ENCODE measurements around the gene KIF6. TPM values are rescaled to one million over a fixed set of nuclear protein-coding genes. Genes with fewer than 3 reads are reported as not detected.

The KIF6 gene
- total RNA-seq, 1 experiment from 2014 or later = not detected

DNA sequence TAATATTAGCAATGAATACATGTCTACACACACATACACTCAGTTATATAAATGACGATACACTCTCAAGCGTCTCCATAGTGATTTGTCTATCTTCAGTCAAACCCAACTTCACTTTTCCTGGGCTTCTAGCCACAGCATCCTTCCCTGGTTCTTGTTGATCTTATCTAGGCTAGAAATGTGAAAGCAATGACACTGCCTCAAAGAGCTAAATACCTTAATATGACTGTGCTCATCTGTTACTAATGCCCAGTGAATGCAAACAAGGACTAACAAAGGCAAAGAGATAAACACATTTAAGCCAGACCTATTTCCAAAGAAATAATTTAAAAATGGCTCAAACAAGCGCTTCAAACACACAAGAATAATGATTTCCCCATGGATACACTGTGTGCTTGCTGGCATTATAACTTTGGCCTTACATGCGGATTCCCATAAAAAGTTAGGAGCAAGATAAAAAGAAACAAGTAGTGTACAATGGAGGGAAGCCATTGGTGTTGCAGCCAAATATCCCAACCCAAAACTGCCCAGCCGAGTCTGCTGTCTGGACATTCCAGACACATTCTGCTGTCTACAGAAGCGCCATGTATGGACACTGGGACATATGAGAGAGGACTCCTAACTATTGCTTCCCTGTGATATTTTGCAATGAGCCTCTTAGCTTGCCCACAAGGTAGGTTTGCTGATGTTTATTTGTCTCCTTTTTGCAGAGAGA, 47.5 kb upstream of the KIF6 start:
- no peaks in the 10 kb centered on the region for H4K20me1 ChIP-seq (ENCODE audit: insufficient read depth)
- H3K27me3 ChIP-seq (ENCODE audit: insufficient read depth, low read length) = peaks cover 28% of the 10 kb centered on the region; the same call in 1 of the 2 replicates
- ChIA-PET CTCF (no interaction called here), RAD21 (ENCODE audit: low non-redundant PET in 1 of 2, low total read pairs in 2 of 2, uncharacterized antibody in 2 of 2, unreplicated experiment in 2 of 2) (no interaction called here), POLR2A (no interaction called here)
- H3K9me2 ChIP-seq (ENCODE audit: insufficient read depth) = no peaks in the 10 kb centered on the region
- H3K4me2 ChIP-seq (ENCODE audit: low read length) = no peak overlapping the region
- TF ChIP-seq EZH2 (IDR thresholded peaks at IDR 0.05) (no peak), CBX3 (IDR thresholded peaks at IDR 0.05; ENCODE audit: low read depth) (no peak), SP1 (IDR thresholded peaks at IDR 0.05; ENCODE audit: low read depth) (no peak), ELF1 (IDR thresholded peaks at IDR 0.05; ENCODE audit: borderline replicate concordance, low read depth) (no peak), FOSL1 (IDR thresholded peaks at IDR 0.05; ENCODE audit: low read depth) (no peak), SIN3A (IDR thresholded peaks at IDR 0.05; ENCODE audit: low read depth) (no peak), ZNF274 (IDR thresholded peaks at IDR 0.05; ENCODE audit: low read depth, low read length) (no peak), SRF (IDR thresholded peaks at IDR 0.05; ENCODE audit: low read depth) (no peak), POLR2A (IDR thresholded peaks at IDR 0.05; ENCODE audit: borderline replicate concordance, extremely low read depth, insufficient read depth, insufficient read length) (no peak), EZH2phosphoT487 (IDR thresholded peaks at IDR 0.05; ENCODE audit: borderline replicate concordance) (no peak)
- TF ChIP-seq, protein P1, sequence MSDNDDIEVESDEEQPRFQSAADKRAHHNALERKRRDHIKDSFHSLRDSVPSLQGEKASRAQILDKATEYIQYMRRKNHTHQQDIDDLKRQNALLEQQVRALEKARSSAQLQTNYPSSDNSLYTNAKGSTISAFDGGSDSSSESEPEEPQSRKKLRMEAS (IDR thresholded peaks at IDR 0.05) = no peak
- TF ChIP-seq, protein P2, sequence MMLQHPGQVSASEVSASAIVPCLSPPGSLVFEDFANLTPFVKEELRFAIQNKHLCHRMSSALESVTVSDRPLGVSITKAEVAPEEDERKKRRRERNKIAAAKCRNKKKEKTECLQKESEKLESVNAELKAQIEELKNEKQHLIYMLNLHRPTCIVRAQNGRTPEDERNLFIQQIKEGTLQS (IDR thresholded peaks at IDR 0.05) = no peak
- TF ChIP-seq, protein P3, sequence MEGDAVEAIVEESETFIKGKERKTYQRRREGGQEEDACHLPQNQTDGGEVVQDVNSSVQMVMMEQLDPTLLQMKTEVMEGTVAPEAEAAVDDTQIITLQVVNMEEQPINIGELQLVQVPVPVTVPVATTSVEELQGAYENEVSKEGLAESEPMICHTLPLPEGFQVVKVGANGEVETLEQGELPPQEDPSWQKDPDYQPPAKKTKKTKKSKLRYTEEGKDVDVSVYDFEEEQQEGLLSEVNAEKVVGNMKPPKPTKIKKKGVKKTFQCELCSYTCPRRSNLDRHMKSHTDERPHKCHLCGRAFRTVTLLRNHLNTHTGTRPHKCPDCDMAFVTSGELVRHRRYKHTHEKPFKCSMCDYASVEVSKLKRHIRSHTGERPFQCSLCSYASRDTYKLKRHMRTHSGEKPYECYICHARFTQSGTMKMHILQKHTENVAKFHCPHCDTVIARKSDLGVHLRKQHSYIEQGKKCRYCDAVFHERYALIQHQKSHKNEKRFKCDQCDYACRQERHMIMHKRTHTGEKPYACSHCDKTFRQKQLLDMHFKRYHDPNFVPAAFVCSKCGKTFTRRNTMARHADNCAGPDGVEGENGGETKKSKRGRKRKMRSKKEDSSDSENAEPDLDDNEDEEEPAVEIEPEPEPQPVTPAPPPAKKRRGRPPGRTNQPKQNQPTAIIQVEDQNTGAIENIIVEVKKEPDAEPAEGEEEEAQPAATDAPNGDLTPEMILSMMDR (IDR thresholded peaks at IDR 0.05 in 2 of 3, conservative IDR thresholded peaks at IDR 0.05 in 1 of 3; ENCODE audit: borderline replicate concordance in 1 of 3, insufficient read depth in 1 of 3, low read depth in 2 of 3, low read length in 2 of 3) = no peak
- H2AFZ ChIP-seq (ENCODE audit: low read depth, low read length, poor library complexity, severe bottlenecking) = no peak overlapping the region
- H3K4me1 ChIP-seq (ENCODE audit: control insufficient read depth in 1 of 2, insufficient read depth in 2 of 2, low read length in 2 of 2) = no peaks in the 10 kb centered on the region
- no peak overlapping the region for H3K9ac ChIP-seq (ENCODE audit: low read length)
- ATAC-seq (no peak), DNase-seq (ENCODE audit: low read depth, low spot score) (no peak)
- no peak overlapping the region for H3K27ac ChIP-seq (ENCODE audit: low read depth, low read length)
- no peaks in the 10 kb centered on the region for H3K36me3 ChIP-seq (ENCODE audit: control insufficient read depth in 1 of 2, insufficient read depth in 2 of 2, low read length in 2 of 2)
- H3K9me3 ChIP-seq (ENCODE audit: control insufficient read depth in 1 of 2, insufficient read depth in 1 of 2, low read depth in 1 of 2, low read length in 2 of 2) = no peaks in the 10 kb centered on the region
- intact Hi-C loops (cut with micrococcal nuclease) = no loop called here
- no TSS peak for BruUV-seq (replicated peaks)
- H3K79me2 ChIP-seq (ENCODE audit: insufficient read depth, low read length) = no peaks in the 10 kb centered on the region
- no peak overlapping the region for H3K4me3 ChIP-seq (replicated peaks in 1 of 2; ENCODE audit: low read depth in 1 of 2, low read length in 2 of 2)
